ENCODE measurements around the gene SSTR3.
"Not testable (repeated sequence)": the region's sequence is repeated elsewhere in the genome, so short reads cannot be mapped to it uniquely, and the experiment has no call there.

The SSTR3 gene

GRCh38 chr22:37241351-37242142 lies 29.3 kb upstream of the SSTR3 start:
- no peak for DNase-seq

GRCh38 chr22:37240941-37241320 lies 28.7 kb upstream of the SSTR3 start:
- no peak for DNase-seq

- no peak for DNase-seq
Observed at GRCh38 chr22:37240240-37240940, 28.1 kb upstream of the SSTR3 start.

GRCh38 chr22:37239336-37240239 lies 27.3 kb upstream of the SSTR3 start:
- DNase-seq = no peak

- DNase-seq = no peak
Observed at GRCh38 chr22:37237371-37238268, 25.3 kb upstream of the SSTR3 start.

GRCh38 chr22:37235897-37236607 lies 23.8 kb upstream of the SSTR3 start:
- no peak for DNase-seq

GRCh38 chr22:37234736-37235711 lies 22.7 kb upstream of the SSTR3 start:
- no peak for DNase-seq

GRCh38 chr22:37233751-37234631 lies 21.7 kb upstream of the SSTR3 start:
- peak; percentile 28 for DNase-seq

- DNase-seq = not testable (repeated sequence)
Observed at GRCh38 chr22:37233371-37233750, 21.1 kb upstream of the SSTR3 start.

GRCh38 chr22:37232140-37232998 lies 20.1 kb upstream of the SSTR3 start:
- DNase-seq = no peak

- DNase-seq = no peak
Observed at GRCh38 chr22:37231406-37232139, 19.3 kb upstream of the SSTR3 start.

- no peak for DNase-seq
Observed at GRCh38 chr22:37230673-37231405, 18.6 kb upstream of the SSTR3 start.

GRCh38 chr22:37229805-37230672 lies 17.8 kb upstream of the SSTR3 start:
- DNase-seq = no peak

GRCh38 chr22:37229012-37229804 lies 16.9 kb upstream of the SSTR3 start:
- DNase-seq = no peak

Measured in NCI-H2171 treated with DMSO at 0.1 percent for 48 hours (cell line).